Effector memory CD8-positive, alpha-beta T cell (primary cell): ENCODE measurements around the gene PRDM1.

ENCODE experiments used
- ATAC-seq: fragments of 150-1000 bp; cut with Tn5 transposase; replicated peaks from 2 replicates; pipeline ENCODE4 v1.10.0; 2021; ENCODE audit warnings: mild to moderate bottlenecking, moderate library complexity
- DNase-seq, 3 experiments: peaks; one replicate each; pipeline ENCODE4 v3.0.0; 2021
- H3K27ac Mint-ChIP-seq, 2 donors: one replicate each; pipeline ENCODE4 v1.8.0; 2022; ENCODE audit warnings: mild to moderate bottlenecking in 2 of 2, mixed read lengths in 2 of 2, moderate library complexity in 2 of 2
- H3K27me3 Mint-ChIP-seq, 2 donors: one replicate each; pipeline ENCODE4 v1.8.0; 2022; ENCODE audit warnings: mixed read lengths in 2 of 2
- H3K36me3 Mint-ChIP-seq: one replicate; pipeline ENCODE4 v1.8.0; 2022; ENCODE audit warnings: mild to moderate bottlenecking, moderate library complexity, mixed read lengths; ENCODE audit not compliant: insufficient read depth
- H3K4me1 Mint-ChIP-seq, 2 donors: one replicate each; pipeline ENCODE4 v1.8.0; 2022; ENCODE audit warnings: low read depth in 2 of 2, mixed read lengths in 2 of 2
- H3K4me3 Mint-ChIP-seq, 2 donors: one replicate each; pipeline ENCODE4 v1.8.0; 2022; ENCODE audit warnings: mild to moderate bottlenecking in 2 of 2, mixed read lengths in 2 of 2, moderate library complexity in 2 of 2
- H3K9me3 Mint-ChIP-seq, 2 donors: one replicate each; pipeline ENCODE4 v1.8.0; 2022; ENCODE audit warnings: mixed read lengths in 2 of 2

Gene PRDM1

GRCh38 chr6:106117579-106117978, 31.4 kb downstream of the PRDM1 start:
- H3K4me1 Mint-ChIP-seq: peaks cover 53 to 66% of the 10 kb centered on the region in 2 donors

GRCh38 chr6:106118835-106119431, 32.8 kb downstream of the PRDM1 start:
- DNase-seq (no peak), ATAC-seq (no peak)
- peaks cover 42 to 54% of the 10 kb centered on the region in 2 donors for H3K4me1 Mint-ChIP-seq
- peak overlapping the region in 1 of 2 donors; percentile 28 for H3K27ac Mint-ChIP-seq
- H3K36me3 Mint-ChIP-seq: peaks cover 8% of the 10 kb centered on the region
- H3K4me3 Mint-ChIP-seq: no peak overlapping the region
- H3K9me3 Mint-ChIP-seq: no peaks in the 10 kb centered on the region
- H3K27me3 Mint-ChIP-seq: no peaks in the 10 kb centered on the region

More at GRCh38 chr6:106117579-106117978, 31.4 kb downstream of the PRDM1 start:
- no peaks in the 10 kb centered on the region for H3K9me3 Mint-ChIP-seq
- H3K27me3 Mint-ChIP-seq: no peaks in the 10 kb centered on the region
- H3K36me3 Mint-ChIP-seq: peaks cover 8% of the 10 kb centered on the region
- ATAC-seq (peak; percentile 89), DNase-seq (peak; percentile 65 to 71 (median 66))
- H3K4me3 Mint-ChIP-seq: peak overlapping the region; percentile 66 to 81
- peak overlapping the region; percentile 94 for H3K27ac Mint-ChIP-seq

- peaks cover 36 to 48% of the 10 kb centered on the region in 2 donors for H3K4me1 Mint-ChIP-seq
- H3K9me3 Mint-ChIP-seq: no peaks in the 10 kb centered on the region
- peaks cover 8% of the 10 kb centered on the region for H3K36me3 Mint-ChIP-seq
- peak overlapping the region; percentile 28 to 29 for H3K27ac Mint-ChIP-seq
- no peak for ATAC-seq
- no peak overlapping the region for H3K4me3 Mint-ChIP-seq
- H3K27me3 Mint-ChIP-seq: no peaks in the 10 kb centered on the region
- DNase-seq: no peak
Observed at GRCh38 chr6:106119546-106119945, 33.4 kb downstream of the PRDM1 start.

- Mint-ChIP-seq H3K27ac (peak overlapping the region in 1 of 2 donors; percentile 29), H3K27me3 (no peaks in the 10 kb centered on the region), H3K4me1 (peaks cover 32 to 44% of the 10 kb centered on the region in 2 donors), H3K36me3 (peaks cover 5% of the 10 kb centered on the region), H3K4me3 (no peak overlapping the region), H3K9me3 (no peaks in the 10 kb centered on the region)
- no peak for DNase-seq
- ATAC-seq: no peak
Observed at GRCh38 chr6:106120006-106120405, 33.9 kb downstream of the PRDM1 start.

GRCh38 chr6:106120406-106120805, 34.3 kb downstream of the PRDM1 start:
- Mint-ChIP-seq H3K4me3 (no peak overlapping the region), H3K27me3 (no peaks in the 10 kb centered on the region), H3K4me1 (peaks cover 28 to 40% of the 10 kb centered on the region in 2 donors), H3K27ac (no peak overlapping the region), H3K9me3 (no peaks in the 10 kb centered on the region), H3K36me3 (peaks cover 5% of the 10 kb centered on the region)
- DNase-seq (no peak), ATAC-seq (no peak)

- DNase-seq (no peak), ATAC-seq (no peak)
- H3K27ac Mint-ChIP-seq: no peak overlapping the region
- no peaks in the 10 kb centered on the region for H3K27me3 Mint-ChIP-seq
- no peak overlapping the region for H3K4me3 Mint-ChIP-seq
- peaks cover 26 to 38% of the 10 kb centered on the region in 2 donors for H3K4me1 Mint-ChIP-seq
- no peaks in the 10 kb centered on the region for H3K9me3 Mint-ChIP-seq
- peaks cover 8% of the 10 kb centered on the region for H3K36me3 Mint-ChIP-seq
Observed at GRCh38 chr6:106122306-106122918, 36.3 kb downstream of the PRDM1 start.

- no peak for DNase-seq
- peaks cover 4% of the 10 kb centered on the region for H3K36me3 Mint-ChIP-seq
- H3K27ac Mint-ChIP-seq: no peak overlapping the region
- ATAC-seq: no peak
- H3K9me3 Mint-ChIP-seq: no peaks in the 10 kb centered on the region
- H3K4me1 Mint-ChIP-seq: peaks cover 21 to 31% of the 10 kb centered on the region in 2 donors
- no peaks in the 10 kb centered on the region for H3K27me3 Mint-ChIP-seq
- no peak overlapping the region for H3K4me3 Mint-ChIP-seq
Observed at GRCh38 chr6:106122938-106123656, 37.0 kb downstream of the PRDM1 start.

- no peak overlapping the region for H3K27ac Mint-ChIP-seq
- DNase-seq (no peak), ATAC-seq (no peak)
- H3K4me1 Mint-ChIP-seq: peaks cover 20 to 28% of the 10 kb centered on the region in 2 donors
- no peak overlapping the region for H3K4me3 Mint-ChIP-seq
- peaks cover 4% of the 10 kb centered on the region for H3K36me3 Mint-ChIP-seq
- no peaks in the 10 kb centered on the region for H3K9me3 Mint-ChIP-seq
- H3K27me3 Mint-ChIP-seq: no peaks in the 10 kb centered on the region
Observed at GRCh38 chr6:106124015-106124414, 37.9 kb downstream of the PRDM1 start.

GRCh38 chr6:106124437-106125430, 38.6 kb downstream of the PRDM1 start:
- no peak for DNase-seq
- peak overlapping the region in 1 of 2 donors; percentile 32 for H3K27ac Mint-ChIP-seq

GRCh38 chr6:106125925-106126435, 39.8 kb downstream of the PRDM1 start:
- no peaks in the 10 kb centered on the region for H3K27me3 Mint-ChIP-seq
- H3K4me1 Mint-ChIP-seq: peaks cover 15 to 28% of the 10 kb centered on the region in 2 donors
- DNase-seq: peak in 2 of 3 experiments; percentile 23 to 27
- H3K27ac Mint-ChIP-seq: peak overlapping the region; percentile 84 to 88
- H3K4me3 Mint-ChIP-seq: peak overlapping the region; percentile 80 to 82
- ATAC-seq: peak; percentile 86
- no peaks in the 10 kb centered on the region for H3K9me3 Mint-ChIP-seq
- peaks cover 4% of the 10 kb centered on the region for H3K36me3 Mint-ChIP-seq

More at GRCh38 chr6:106124437-106125430, 38.6 kb downstream of the PRDM1 start:
- peaks cover 15 to 23% of the 10 kb centered on the region in 2 donors for H3K4me1 Mint-ChIP-seq
- H3K36me3 Mint-ChIP-seq: peaks cover 4% of the 10 kb centered on the region
- H3K9me3 Mint-ChIP-seq: no peaks in the 10 kb centered on the region
- H3K4me3 Mint-ChIP-seq: peak overlapping the region; percentile 12 to 82
- H3K27me3 Mint-ChIP-seq: no peaks in the 10 kb centered on the region
- no peak for ATAC-seq

- Mint-ChIP-seq H3K4me3 (peak overlapping the region; percentile 80 to 82), H3K27ac (peak overlapping the region; percentile 84 to 88), H3K27me3 (no peaks in the 10 kb centered on the region), H3K9me3 (no peaks in the 10 kb centered on the region), H3K4me1 (peaks cover 15 to 28% of the 10 kb centered on the region in 2 donors), H3K36me3 (peaks cover 4% of the 10 kb centered on the region)
- ATAC-seq (no peak), DNase-seq (no peak)
Observed at GRCh38 chr6:106126482-106126881, 40.3 kb downstream of the PRDM1 start.

- peak overlapping the region in 1 of 2 donors; percentile 62 for H3K27ac Mint-ChIP-seq
- peaks cover 4% of the 10 kb centered on the region for H3K36me3 Mint-ChIP-seq
- DNase-seq (no peak), ATAC-seq (no peak)
- H3K27me3 Mint-ChIP-seq: no peaks in the 10 kb centered on the region
- H3K9me3 Mint-ChIP-seq: no peaks in the 10 kb centered on the region
- H3K4me3 Mint-ChIP-seq: no peak overlapping the region
- peaks cover 16 to 27% of the 10 kb centered on the region in 2 donors for H3K4me1 Mint-ChIP-seq
Observed at GRCh38 chr6:106128981-106129781, 43.0 kb downstream of the PRDM1 start.
